HEK293T (cell line): Measurements from ENCODE around the gene PRDM15.

Source experiments
- CTCF ChIA-PET: fragments of 350-600 bp; formaldehyde crosslinking; extraction: SDS; loops from one replicate; lab custom pipeline; 2021; ENCODE audit warnings: antibody characterized with exemption, inconsistent platforms; lab: Yijun Ruan, JAX
- POLR2A ChIA-PET: fragments of 350-600 bp; formaldehyde crosslinking; extraction: SDS; loops from one replicate; lab custom pipeline; 2020; ENCODE audit warnings: antibody characterized with exemption, inconsistent platforms; lab: Yijun Ruan, JAX
- DNase-seq: peaks from one replicate; pipeline ENCODE4 v3.0.0; 2012; ENCODE audit warnings: mixed read lengths; ENCODE audit errors: extremely low spot score
- ARNT ChIP-seq: fragments of 450-650 bp; IDR thresholded peaks from 2 replicates; pipeline ENCODE4 v1.6.1; 2017; ENCODE audit warnings: mild to moderate bottlenecking
- BHLHE40 ChIP-seq: fragments of 450-650 bp; IDR thresholded peaks from 2 replicates; pipeline ENCODE4 v1.6.1; 2016; ENCODE audit warnings: mild to moderate bottlenecking, moderate library complexity, borderline replicate concordance
- CTBP1 ChIP-seq: fragments of 450-650 bp; IDR thresholded peaks from 2 replicates; pipeline ENCODE4 v1.6.1; 2016; ENCODE audit warnings: borderline replicate concordance
- ELF4 ChIP-seq: fragments of 450-650 bp; IDR thresholded peaks from 2 replicates; pipeline ENCODE4 v1.6.1; 2017; ENCODE audit warnings: antibody characterized with exemption
- FOXA1 ChIP-seq: fragments of 450-650 bp; IDR thresholded peaks from 2 replicates; pipeline ENCODE4 v1.6.1; 2016; ENCODE audit warnings: mild to moderate bottlenecking
- FOXK2 ChIP-seq: fragments of 450-650 bp; IDR thresholded peaks from 2 replicates; pipeline ENCODE4 v1.6.1; 2016; ENCODE audit warnings: mild to moderate bottlenecking
- FOXM1 ChIP-seq: fragments of 450-650 bp; IDR thresholded peaks from 2 replicates; pipeline ENCODE4 v1.6.1; 2017; ENCODE audit warnings: mild to moderate bottlenecking, borderline replicate concordance
- HDGF ChIP-seq: fragments of 450-650 bp; IDR thresholded peaks from 2 replicates; pipeline ENCODE4 v1.6.1; 2017; ENCODE audit warnings: antibody characterized with exemption, borderline replicate concordance
- L3MBTL2 ChIP-seq: fragments of 450-650 bp; conservative IDR thresholded peaks from 2 replicates; pipeline ENCODE4 v1.6.1; 2016; ENCODE audit warnings: mild to moderate bottlenecking
- LEF1 ChIP-seq: fragments of 450-650 bp; IDR thresholded peaks from 2 replicates; pipeline ENCODE4 v1.6.1; 2017; ENCODE audit warnings: mild to moderate bottlenecking, borderline replicate concordance
- NFRKB ChIP-seq: fragments of 450-650 bp; IDR thresholded peaks from 2 replicates; pipeline ENCODE4 v1.6.1; 2016; ENCODE audit warnings: mild to moderate bottlenecking, moderate library complexity
- PKNOX1 ChIP-seq: fragments of 450-650 bp; IDR thresholded peaks from 2 replicates; pipeline ENCODE4 v1.6.1; 2016
- SP1 ChIP-seq: fragments of 450-650 bp; IDR thresholded peaks from 2 replicates; pipeline ENCODE4 v1.6.1; 2017
- SUZ12 ChIP-seq: fragments of 450-650 bp; IDR thresholded peaks from 2 replicates; pipeline ENCODE4 v1.6.1; 2016; ENCODE audit warnings: mild to moderate bottlenecking
- TARDBP ChIP-seq: fragments of 450-650 bp; IDR thresholded peaks from 2 replicates; pipeline ENCODE4 v1.6.1; 2016
- ZNF384 ChIP-seq: fragments of 450-650 bp; IDR thresholded peaks from 2 replicates; pipeline ENCODE4 v1.6.1; 2016

Gene PRDM15

GRCh38 chr21:41851090-41851790, 27.9 kb downstream of the PRDM15 start:
- DNase-seq, result no peak
- ChIA-PET POLR2A (no interaction called here), CTCF (no interaction called here)
- TF ChIP-seq FOXK2 (no peak), NFRKB (no peak), LEF1 (no peak), FOXM1 (no peak), ZNF384 (no peak), SUZ12 (no peak), L3MBTL2 (no peak), FOXA1 (no peak), PKNOX1 (no peak)

GRCh38 chr21:41850085-41850484, 29.1 kb downstream of the PRDM15 start:
- TF ChIP-seq FOXK2 (no peak), ARNT (no peak), ELF4 (no peak), L3MBTL2 (no peak), SP1 (no peak), SUZ12 (no peak), BHLHE40 (no peak), FOXM1 (no peak), LEF1 (no peak), FOXA1 (no peak), CTBP1 (no peak), NFRKB (no peak), HDGF (no peak), ZNF384 (no peak), TARDBP (no peak), PKNOX1 (no peak)
- ChIA-PET POLR2A (no interaction called here), CTCF (no interaction called here)
- no peak for DNase-seq

- CTCF ChIA-PET, result no interaction called here
- POLR2A ChIA-PET, result no interaction called here
These were observed 30.1 kb downstream of the PRDM15 start for GRCh38 chr21:41848958-41849580.

GRCh38 chr21:41848533-41848932, 30.6 kb downstream of the PRDM15 start:
- ChIA-PET CTCF (no interaction called here), POLR2A (no interaction called here)
- DNase-seq, result no peak
- TF ChIP-seq BHLHE40 (no peak), HDGF (no peak), CTBP1 (no peak), FOXM1 (no peak), FOXA1 (no peak), SP1 (no peak), ZNF384 (no peak), FOXK2 (no peak), LEF1 (no peak), SUZ12 (no peak), L3MBTL2 (no peak), PKNOX1 (no peak)

More at GRCh38 chr21:41848958-41849580, 30.1 kb downstream of the PRDM15 start:
- TF ChIP-seq LEF1, result no peak
- DNase-seq, result no peak

GRCh38 chr21:41847066-41847804, 31.9 kb downstream of the PRDM15 start:
- POLR2A ChIA-PET, result interaction anchor here (1.6 kb wide), 1 partner anchor 31 kb away, joined by 4 read pairs; no protein-coding TSS in a partner anchor
- peak; percentile 41 for DNase-seq
- peak; percentile 47 for TF ChIP-seq PKNOX1
- no peak for TF ChIP-seq CTBP1
- CTCF ChIA-PET, result interaction anchor here (0.8 kb wide), 1 partner anchor 159 kb away, joined by 3 read pairs; no protein-coding TSS in a partner anchor
